ENCODE data around the gene ITPKC.

The ITPKC gene

GRCh38 chr19:40716482-40717324 is at the start of gene ITPKC, which contains the start of gene COQ8B:
ITPKC (plus strand) TSS chr19:40717112; CDS start chr19:40717136, 24 bp downstream.
COQ8B (minus strand) TSS chr19:40716886; CDS start chr19:40714632, 2,254 bp downstream.
- peak; percentile 98 to 99 for DNase-seq

GRCh38 chr19:40667602-40668001 is 49.3 kb upstream of the ITPKC start:
- no peak for DNase-seq

- DNase-seq, result no peak
Measured at GRCh38 chr19:40668991-40669614, 47.8 kb upstream of the ITPKC start.

GRCh38 chr19:40671404-40671803 is 45.5 kb upstream of the ITPKC start:
- no peak for DNase-seq

- DNase-seq, result no peak
Measured at GRCh38 chr19:40672038-40672437, 44.9 kb upstream of the ITPKC start.

- no peak for DNase-seq
Measured at GRCh38 chr19:40672573-40673299, 44.2 kb upstream of the ITPKC start.

- peak; percentile 15 to 36 for DNase-seq
Measured at GRCh38 chr19:40673397-40673796, 43.5 kb upstream of the ITPKC start.

GRCh38 chr19:40674291-40674690 is 42.6 kb upstream of the ITPKC start:
- DNase-seq, result no peak

- DNase-seq, result no peak
Measured at GRCh38 chr19:40677156-40677555, 39.8 kb upstream of the ITPKC start.

- no peak for DNase-seq
Measured at GRCh38 chr19:40681039-40681438, 35.9 kb upstream of the ITPKC start.

- no peak for DNase-seq
Measured at GRCh38 chr19:40682431-40682964, 34.4 kb upstream of the ITPKC start.

- no peak for DNase-seq
Measured at GRCh38 chr19:40683437-40683836, 33.5 kb upstream of the ITPKC start.

GRCh38 chr19:40684280-40684679 is 32.6 kb upstream of the ITPKC start:
- no peak for DNase-seq

- no peak for DNase-seq
Measured at GRCh38 chr19:40685016-40685526, 31.8 kb upstream of the ITPKC start.

GRCh38 chr19:40685563-40685962 is 31.3 kb upstream of the ITPKC start:
- no peak for DNase-seq

GRCh38 chr19:40686882-40687524 is 29.9 kb upstream of the ITPKC start:
- DNase-seq, result no peak

GRCh38 chr19:40687525-40688016 is 29.3 kb upstream of the ITPKC start:
- DNase-seq, result peak; percentile 57 to 79

GRCh38 chr19:40688309-40688708 is 28.6 kb upstream of the ITPKC start:
- no peak for DNase-seq

- DNase-seq, result no peak
Measured at GRCh38 chr19:40688987-40689338, 27.9 kb upstream of the ITPKC start.

GRCh38 chr19:40689339-40690049 is 27.4 kb upstream of the ITPKC start:
- peak; percentile 31 to 52 for DNase-seq

- DNase-seq, result no peak
Measured at GRCh38 chr19:40690050-40690692, 26.7 kb upstream of the ITPKC start, which contains the start of gene NUMBL. NUMBL (minus strand) TSS chr19:40690651; CDS start chr19:40690483, 168 bp downstream.
